Activated CD8-positive, alpha-beta memory T cell treated with anti-CD3 and anti-CD28 coated beads, Interleukin-2, amount 10 ng/mL, durations not matched to agents 7 days and 5 days (primary cell): ENCODE measurements around the gene IGF1R. TPM values are rescaled to one million over a fixed set of nuclear protein-coding genes. Genes with fewer than 3 reads are reported as not detected.

Experiments
- ATAC-seq: fragments of 150-1000 bp; cut with Tn5 transposase; one replicate; pipeline ENCODE4 v1.10.0; 2021; ENCODE audit warnings: moderate library complexity
- CTCF ChIA-PET: fragments of 350-600 bp; sonication (Branson Sonifier 250); formaldehyde crosslinking; loops from one replicate; lab custom pipeline; 2021; ENCODE audit warnings: antibody characterized with exemption; lab: Charles Lee
- DNase-seq: peaks from one replicate; pipeline ENCODE4 v3.0.0-alpha.2; 2020
- H3K27ac Mint-ChIP-seq: one replicate; pipeline ENCODE4 v1.8.0; 2021; ENCODE audit warnings: mild to moderate bottlenecking, mixed read lengths
- H3K27me3 Mint-ChIP-seq: one replicate; pipeline ENCODE4 v1.8.0; 2021; ENCODE audit warnings: mixed read lengths
- H3K36me3 Mint-ChIP-seq: one replicate; pipeline ENCODE4 v1.8.0; 2021; ENCODE audit warnings: mild to moderate bottlenecking, mixed read lengths
- H3K4me1 Mint-ChIP-seq: one replicate; pipeline ENCODE4 v1.8.0; 2021; ENCODE audit warnings: mixed read lengths
- H3K4me3 Mint-ChIP-seq: one replicate; pipeline ENCODE4 v1.8.0; 2021; ENCODE audit warnings: mild to moderate bottlenecking, moderate library complexity, mixed read lengths
- H3K9me3 Mint-ChIP-seq: one replicate; pipeline ENCODE4 v1.8.0; 2022; ENCODE audit warnings: low read depth, mixed read lengths
- total RNA-seq, 2 experiments: library from RNA; stranded (reverse); gene quantifications; one replicate each; pipeline ENCODE4 v1.2.3, GENCODE V29; 2021

IGF1R gene
- total RNA-seq, 2 experiments from 2014 or later: 6.2 to 7.0 TPM

GRCh38 chr15:98805434-98806274 is 157.3 kb downstream of the IGF1R start:
- Mint-ChIP-seq H3K36me3 (no peaks in the 10 kb centered on the region), H3K27me3 (no peaks in the 10 kb centered on the region), H3K4me3 (no peak overlapping the region), H3K9me3 (no peaks in the 10 kb centered on the region), H3K27ac (no peak overlapping the region), H3K4me1 (peaks cover 5% of the 10 kb centered on the region)
- no peak for DNase-seq
- no peak for ATAC-seq
- CTCF ChIA-PET: no interaction called here

- CTCF ChIA-PET: interaction anchor here (1.4 to 1.6 kb wide), 2 partner anchors 12 to 17 kb away, joined by 3 to 4 read pairs; no protein-coding TSS in a partner anchor
These were observed 158.0 kb downstream of the IGF1R start for GRCh38 chr15:98806275-98806895.

GRCh38 chr15:98807262-98807661 is 158.9 kb downstream of the IGF1R start:
- CTCF ChIA-PET: interaction anchor here (0.6 to 1.6 kb wide), 3 partner anchors 11 to 105 kb away, joined by 3 to 4 read pairs (median 3); no protein-coding TSS in a partner anchor
- no peaks in the 10 kb centered on the region for H3K36me3 Mint-ChIP-seq
- no peaks in the 10 kb centered on the region for H3K9me3 Mint-ChIP-seq
- H3K27me3 Mint-ChIP-seq: no peaks in the 10 kb centered on the region
- ATAC-seq: no peak
- no peak overlapping the region for H3K27ac Mint-ChIP-seq
- no peak for DNase-seq
- no peak overlapping the region for H3K4me3 Mint-ChIP-seq
- no peaks in the 10 kb centered on the region for H3K4me1 Mint-ChIP-seq

More at GRCh38 chr15:98806275-98806895, 158.0 kb downstream of the IGF1R start:
- Mint-ChIP-seq H3K4me1 (no peaks in the 10 kb centered on the region), H3K27me3 (no peaks in the 10 kb centered on the region), H3K36me3 (no peaks in the 10 kb centered on the region), H3K4me3 (no peak overlapping the region), H3K9me3 (no peaks in the 10 kb centered on the region), H3K27ac (no peak overlapping the region)
- ATAC-seq (no peak), DNase-seq (no peak)

GRCh38 chr15:98809273-98809672 is 160.9 kb downstream of the IGF1R start:
- H3K27me3 Mint-ChIP-seq: no peaks in the 10 kb centered on the region
- no peak overlapping the region for H3K4me3 Mint-ChIP-seq
- DNase-seq (no peak), ATAC-seq (no peak)
- CTCF ChIA-PET: no interaction called here
- no peaks in the 10 kb centered on the region for H3K36me3 Mint-ChIP-seq
- H3K9me3 Mint-ChIP-seq: no peaks in the 10 kb centered on the region
- no peaks in the 10 kb centered on the region for H3K4me1 Mint-ChIP-seq
- H3K27ac Mint-ChIP-seq: no peak overlapping the region

- ATAC-seq: no peak
- Mint-ChIP-seq H3K27me3 (no peaks in the 10 kb centered on the region), H3K4me3 (no peak overlapping the region), H3K27ac (no peak overlapping the region), H3K9me3 (no peaks in the 10 kb centered on the region), H3K4me1 (no peaks in the 10 kb centered on the region), H3K36me3 (no peaks in the 10 kb centered on the region)
- CTCF ChIA-PET: no interaction called here
- DNase-seq: no peak
These were observed 164.5 kb downstream of the IGF1R start for GRCh38 chr15:98812716-98813446.

GRCh38 chr15:98813951-98814350 is 165.6 kb downstream of the IGF1R start:
- Mint-ChIP-seq H3K4me3 (no peak overlapping the region), H3K9me3 (no peaks in the 10 kb centered on the region), H3K27me3 (no peaks in the 10 kb centered on the region), H3K36me3 (no peaks in the 10 kb centered on the region), H3K4me1 (no peaks in the 10 kb centered on the region), H3K27ac (no peak overlapping the region)
- DNase-seq (no peak), ATAC-seq (no peak)
- CTCF ChIA-PET: no interaction called here

GRCh38 chr15:98815207-98815606 is 166.9 kb downstream of the IGF1R start:
- Mint-ChIP-seq H3K36me3 (no peaks in the 10 kb centered on the region), H3K9me3 (no peaks in the 10 kb centered on the region), H3K4me3 (no peak overlapping the region), H3K27ac (no peak overlapping the region), H3K27me3 (no peaks in the 10 kb centered on the region), H3K4me1 (no peaks in the 10 kb centered on the region)
- DNase-seq (no peak), ATAC-seq (no peak)
- CTCF ChIA-PET: no interaction called here

GRCh38 chr15:98817745-98818144 is 169.4 kb downstream of the IGF1R start:
- ATAC-seq: no peak
- H3K27me3 Mint-ChIP-seq: no peaks in the 10 kb centered on the region
- DNase-seq: no peak
- peaks cover 1% of the 10 kb centered on the region for H3K36me3 Mint-ChIP-seq
- H3K4me1 Mint-ChIP-seq: no peaks in the 10 kb centered on the region
- no peak overlapping the region for H3K27ac Mint-ChIP-seq
- peaks cover 5% of the 10 kb centered on the region for H3K9me3 Mint-ChIP-seq
- no peak overlapping the region for H3K4me3 Mint-ChIP-seq
- CTCF ChIA-PET: interaction anchor here (1.2 kb wide), 1 partner anchor 10 kb away, joined by 3 read pairs; no protein-coding TSS in a partner anchor

GRCh38 chr15:98823012-98823458 is 174.7 kb downstream of the IGF1R start:
- ATAC-seq (no peak), DNase-seq (no peak)
- H3K9me3 Mint-ChIP-seq: peaks cover 8% of the 10 kb centered on the region
- CTCF ChIA-PET: interaction anchor here (1.5 kb wide), 1 partner anchor 16 kb away, joined by 4 read pairs; no protein-coding TSS in a partner anchor
- H3K27ac Mint-ChIP-seq: no peak overlapping the region
- H3K36me3 Mint-ChIP-seq: peaks cover 7% of the 10 kb centered on the region
- no peaks in the 10 kb centered on the region for H3K4me1 Mint-ChIP-seq
- H3K4me3 Mint-ChIP-seq: no peak overlapping the region
- no peaks in the 10 kb centered on the region for H3K27me3 Mint-ChIP-seq

GRCh38 chr15:98823616-98824015 is 175.3 kb downstream of the IGF1R start:
- Mint-ChIP-seq H3K27ac (no peak overlapping the region), H3K36me3 (peaks cover 10% of the 10 kb centered on the region)

GRCh38 chr15:98824595-98824994 is 176.3 kb downstream of the IGF1R start:
- no peak for DNase-seq
- Mint-ChIP-seq H3K36me3 (peaks cover 10% of the 10 kb centered on the region), H3K4me1 (no peaks in the 10 kb centered on the region), H3K9me3 (peaks cover 11% of the 10 kb centered on the region), H3K4me3 (no peak overlapping the region), H3K27me3 (no peaks in the 10 kb centered on the region), H3K27ac (no peak overlapping the region)
- ATAC-seq: no peak
- CTCF ChIA-PET: no interaction called here

More at GRCh38 chr15:98823616-98824015, 175.3 kb downstream of the IGF1R start:
- no peak for DNase-seq
- Mint-ChIP-seq H3K27me3 (no peaks in the 10 kb centered on the region), H3K9me3 (peaks cover 11% of the 10 kb centered on the region), H3K4me1 (no peaks in the 10 kb centered on the region), H3K4me3 (no peak overlapping the region)
- CTCF ChIA-PET: interaction anchor here (1.5 kb wide), 1 partner anchor 16 kb away, joined by 4 read pairs; no protein-coding TSS in a partner anchor
- no peak for ATAC-seq

- Mint-ChIP-seq H3K27me3 (no peaks in the 10 kb centered on the region), H3K36me3 (peaks cover 16% of the 10 kb centered on the region), H3K27ac (no peak overlapping the region), H3K4me1 (no peaks in the 10 kb centered on the region), H3K4me3 (no peak overlapping the region), H3K9me3 (peaks cover 21% of the 10 kb centered on the region)
- CTCF ChIA-PET: no interaction called here
- ATAC-seq (no peak), DNase-seq (no peak)
These were observed 178.3 kb downstream of the IGF1R start for GRCh38 chr15:98826658-98827057.

- no peaks in the 10 kb centered on the region for H3K4me1 Mint-ChIP-seq
- no peak overlapping the region for H3K27ac Mint-ChIP-seq
- H3K27me3 Mint-ChIP-seq: no peaks in the 10 kb centered on the region
- CTCF ChIA-PET: no interaction called here
- no peak for DNase-seq
- H3K4me3 Mint-ChIP-seq: no peak overlapping the region
- H3K36me3 Mint-ChIP-seq: peaks cover 19% of the 10 kb centered on the region
- ATAC-seq: no peak
- peaks cover 22% of the 10 kb centered on the region for H3K9me3 Mint-ChIP-seq
These were observed 178.9 kb downstream of the IGF1R start for GRCh38 chr15:98827217-98827616.
